HG02981 (cell line): ENCODE data around the gene GNAQ.

ENCODE experiments used
- ATAC-seq: cut with Tn5 transposase; IDR thresholded peaks from one replicate; pipeline ENCODE4 v1.9.1; 2021; ENCODE audit warnings: mild to moderate bottlenecking, moderate library complexity; ENCODE audit not compliant: unreplicated experiment

GNAQ gene

GRCh38 chr9:77826621-77827020, 205.0 kb downstream of the GNAQ start:
- no peak for ATAC-seq

GRCh38 chr9:77826116-77826515, 205.5 kb downstream of the GNAQ start:
- no peak for ATAC-seq

- no peak for ATAC-seq
Observed at GRCh38 chr9:77825361-77825760, 206.2 kb downstream of the GNAQ start.

DNA sequence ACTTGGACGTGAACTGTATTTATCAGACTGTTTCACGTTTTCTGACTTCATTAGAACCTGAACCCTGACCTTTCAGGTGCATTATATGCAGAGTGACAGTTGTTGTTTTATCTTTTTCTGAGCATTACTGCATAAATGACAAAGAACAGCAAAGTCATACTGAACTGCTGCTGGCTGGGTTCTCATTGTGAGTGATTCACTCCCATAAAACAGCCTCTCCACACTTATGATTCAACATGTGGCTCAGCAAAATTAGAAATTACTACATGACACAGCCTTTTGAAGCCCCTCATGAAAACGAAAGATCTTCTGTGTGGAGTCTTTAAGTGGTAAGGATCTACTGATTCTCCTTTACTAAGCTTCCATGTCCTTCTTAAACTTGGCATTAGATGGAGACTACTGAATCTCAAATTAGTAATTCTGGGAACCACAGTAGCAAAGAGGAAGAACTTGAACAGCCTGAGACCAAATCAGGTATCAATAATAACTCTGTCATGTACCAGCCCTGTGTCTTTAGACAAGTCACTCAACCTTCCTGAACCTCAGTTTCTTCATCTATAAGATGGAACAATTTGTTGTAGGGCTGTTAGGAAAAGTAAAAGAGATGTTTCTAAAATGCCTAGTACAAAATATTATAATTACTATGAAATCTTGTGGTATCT, 211.2 kb downstream of the GNAQ start:
- no peak for ATAC-seq

GRCh38 chr9:77819657-77820056, 212.0 kb downstream of the GNAQ start:
- no peak for ATAC-seq

DNA sequence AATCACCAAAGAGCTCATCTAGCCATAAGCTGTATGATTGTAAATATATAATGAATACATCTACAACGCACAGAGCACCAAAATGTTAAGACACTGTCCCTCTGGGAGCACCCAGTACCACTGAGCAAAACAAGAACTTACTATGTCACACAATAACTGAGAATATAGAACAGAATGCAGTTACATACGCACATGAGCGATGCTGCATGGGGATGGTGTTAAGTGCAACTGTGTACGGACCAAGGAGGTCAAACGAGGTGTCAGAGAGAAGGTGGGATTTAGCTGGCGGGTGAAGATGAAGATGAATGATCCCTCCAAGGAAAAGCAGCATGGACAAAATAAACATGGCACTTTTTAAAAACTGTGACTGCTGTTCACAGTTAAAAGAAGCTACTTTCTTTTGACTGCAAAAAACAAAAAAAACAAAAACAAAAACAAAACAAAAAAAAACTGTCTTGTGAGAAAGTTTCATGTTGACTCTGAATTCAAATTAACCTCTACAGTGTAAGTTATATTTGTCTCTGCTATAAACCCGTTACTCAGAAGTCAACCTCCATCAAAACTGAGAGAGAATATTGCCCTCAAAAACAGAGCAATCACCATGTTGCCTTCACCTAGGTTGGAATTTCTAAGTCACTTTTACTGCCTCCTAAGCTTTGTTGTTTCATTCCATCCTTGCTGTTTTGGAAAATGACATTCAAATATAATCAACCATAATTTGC, 213.9 kb downstream of the GNAQ start:
- no peak for ATAC-seq

DNA sequence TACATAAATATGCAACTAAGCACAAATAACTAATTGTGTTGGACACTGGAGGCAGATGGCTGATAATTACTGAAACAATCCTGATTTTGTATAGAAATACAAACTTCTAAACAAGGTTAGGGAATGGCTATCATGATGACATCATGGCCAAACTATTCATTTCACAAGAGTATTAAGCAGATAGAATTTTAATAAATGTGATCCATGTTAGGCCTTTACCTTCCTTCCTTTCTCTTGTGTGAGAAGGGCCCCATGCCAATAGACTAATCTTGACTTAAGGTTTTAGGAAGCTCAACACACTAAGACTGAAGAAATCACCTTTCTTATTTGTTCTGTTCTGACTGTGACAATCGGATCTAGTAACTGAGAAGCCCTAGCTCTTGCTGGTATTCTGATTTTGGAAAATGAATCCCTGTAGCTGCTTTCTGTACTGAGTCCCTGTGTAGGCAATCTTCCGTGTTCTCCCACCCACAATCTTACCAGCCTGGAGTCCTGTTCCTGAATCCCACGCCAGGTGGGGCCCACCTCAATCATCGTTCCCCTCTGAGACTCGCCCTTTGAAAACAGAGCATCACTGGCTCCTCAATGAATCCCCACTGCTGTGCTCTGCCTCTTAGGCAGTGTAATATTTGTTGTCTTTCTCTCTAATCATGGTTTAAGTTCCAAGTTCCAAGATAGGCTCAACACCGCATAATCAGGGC, 214.8 kb downstream of the GNAQ start:
- ATAC-seq, result no peak

DNA sequence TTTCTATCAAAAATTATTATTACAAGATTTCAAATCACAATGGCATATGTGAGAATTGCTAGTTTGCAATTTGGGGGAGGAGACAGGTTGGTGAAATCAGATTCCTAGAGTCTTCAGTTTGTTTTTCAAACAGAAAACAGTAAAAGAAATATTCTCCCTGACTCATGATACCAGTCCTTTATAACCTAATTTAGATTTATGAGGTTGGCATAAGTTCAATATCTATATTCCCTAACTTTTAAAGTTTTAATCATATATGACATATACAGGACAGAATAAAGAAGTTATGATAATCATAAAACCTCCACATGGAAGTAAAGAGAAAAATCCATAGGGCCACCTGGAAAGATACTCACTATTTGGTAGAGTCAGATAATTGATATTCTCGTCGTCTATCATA, 216.4 kb downstream of the GNAQ start:
- ATAC-seq, result no peak

DNA sequence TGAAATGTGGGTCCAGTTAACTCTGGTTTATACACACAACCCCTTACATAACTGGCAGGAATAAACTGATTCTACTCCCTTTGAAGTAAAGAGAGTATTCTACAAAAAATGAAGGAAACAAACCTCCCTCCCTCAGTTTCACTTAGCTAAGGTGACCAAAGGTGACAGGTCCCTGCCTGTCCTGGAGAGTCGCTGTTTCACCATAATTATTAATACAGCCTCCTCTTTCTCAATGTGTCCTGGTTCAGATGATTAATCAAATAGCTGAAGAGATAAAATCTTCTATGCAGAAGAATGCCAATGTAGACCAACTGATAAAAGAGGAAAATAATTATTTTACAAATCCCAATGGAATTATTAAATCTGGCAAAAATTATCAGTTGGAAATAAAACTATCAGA, 219.8 kb downstream of the GNAQ start:
- ATAC-seq, result no peak

GRCh38 chr9:77810637-77811119, 220.9 kb downstream of the GNAQ start:
- no peak for ATAC-seq

DNA sequence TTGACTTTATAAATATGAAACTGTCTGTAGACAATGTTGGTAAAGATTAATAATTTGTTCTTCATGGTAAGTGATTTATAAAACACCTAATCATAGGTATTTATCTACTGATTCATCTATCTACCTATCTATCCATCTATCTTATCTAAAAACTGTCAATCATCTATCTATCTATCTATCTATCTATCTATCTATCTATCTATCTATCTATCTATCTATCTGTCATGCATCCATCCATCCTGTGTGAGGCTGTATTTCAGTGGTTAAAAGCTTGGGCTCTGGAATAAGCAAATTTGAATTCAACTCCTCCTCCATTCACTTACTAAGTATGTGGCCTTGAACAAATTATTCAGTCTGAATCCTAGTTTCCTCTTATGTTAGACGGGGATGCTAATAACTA, 221.6 kb downstream of the GNAQ start:
- no peak for ATAC-seq

GRCh38 chr9:77809552-77809951, 222.1 kb downstream of the GNAQ start:
- ATAC-seq, result no peak

- no peak for ATAC-seq
Observed at GRCh38 chr9:77808751-77809081, 222.9 kb downstream of the GNAQ start.

DNA sequence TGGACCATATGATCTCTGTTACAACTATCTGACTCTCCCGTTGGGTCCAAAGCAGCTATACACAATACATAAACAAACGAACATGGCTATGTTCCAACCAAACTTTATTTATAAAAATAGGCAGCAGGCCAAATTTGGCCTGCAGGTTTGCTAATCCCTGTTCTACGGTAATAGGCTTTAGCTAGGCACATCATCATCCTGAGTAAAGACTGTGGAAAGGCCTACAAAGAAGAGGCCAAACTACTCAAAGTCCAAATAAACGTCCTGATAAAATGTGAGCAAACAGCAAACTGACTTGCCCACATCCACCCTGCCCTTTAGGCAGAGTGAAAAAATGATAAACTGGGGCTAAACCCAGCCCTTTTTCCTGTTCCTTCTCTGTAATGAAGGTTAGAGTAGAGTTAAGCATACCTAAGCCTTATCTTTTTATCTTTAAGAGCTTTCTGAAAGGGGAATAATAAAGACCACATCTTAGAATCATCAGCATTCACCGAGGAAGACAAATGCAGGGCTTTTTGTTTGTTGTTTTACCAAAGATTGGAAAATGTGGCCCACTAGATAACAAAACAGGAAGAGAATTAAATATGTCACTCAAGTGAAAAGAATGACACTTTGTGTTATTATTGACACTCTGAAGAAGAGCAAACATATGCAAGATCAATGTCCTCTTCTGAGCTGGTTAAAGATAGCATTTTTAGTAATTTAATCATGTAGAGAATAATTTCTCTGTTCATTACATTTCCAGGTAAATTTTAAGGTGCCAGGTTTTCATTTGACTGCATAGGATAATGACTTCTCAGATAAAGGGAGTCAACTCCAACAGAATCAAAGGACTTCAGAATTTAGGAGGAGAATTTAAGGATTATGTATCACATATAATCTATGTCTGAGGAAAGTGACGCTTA, 223.5 kb downstream of the GNAQ start:
- no peak for ATAC-seq

GRCh38 chr9:77807281-77807683, 224.3 kb downstream of the GNAQ start:
- no peak for ATAC-seq

- no peak for ATAC-seq
Observed at GRCh38 chr9:77806741-77807140, 224.9 kb downstream of the GNAQ start.

DNA sequence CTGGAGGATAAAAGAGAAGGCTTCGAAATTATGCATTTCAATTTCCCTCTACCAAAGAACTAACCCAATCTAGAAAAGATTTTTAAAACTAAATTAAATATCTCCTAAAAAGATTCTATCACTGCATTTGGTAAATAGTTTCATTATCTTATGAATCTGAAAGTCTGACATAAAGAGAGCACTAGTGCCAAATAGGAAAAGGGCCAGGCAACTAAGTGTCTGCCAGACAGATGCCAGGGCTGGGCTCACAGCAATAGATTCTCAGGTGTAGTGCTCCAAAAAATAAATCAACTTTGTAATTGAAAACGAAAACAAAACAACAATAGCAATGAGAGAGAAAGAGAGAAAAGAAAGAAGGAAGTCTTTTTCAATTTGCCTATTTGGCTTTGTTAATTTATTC, 225.8 kb downstream of the GNAQ start:
- ATAC-seq, result no peak

GRCh38 chr9:77803423-77803822, 228.2 kb downstream of the GNAQ start:
- no peak for ATAC-seq

- ATAC-seq, result no peak
Observed at GRCh38 chr9:77802515-77803293, 228.9 kb downstream of the GNAQ start.

DNA sequence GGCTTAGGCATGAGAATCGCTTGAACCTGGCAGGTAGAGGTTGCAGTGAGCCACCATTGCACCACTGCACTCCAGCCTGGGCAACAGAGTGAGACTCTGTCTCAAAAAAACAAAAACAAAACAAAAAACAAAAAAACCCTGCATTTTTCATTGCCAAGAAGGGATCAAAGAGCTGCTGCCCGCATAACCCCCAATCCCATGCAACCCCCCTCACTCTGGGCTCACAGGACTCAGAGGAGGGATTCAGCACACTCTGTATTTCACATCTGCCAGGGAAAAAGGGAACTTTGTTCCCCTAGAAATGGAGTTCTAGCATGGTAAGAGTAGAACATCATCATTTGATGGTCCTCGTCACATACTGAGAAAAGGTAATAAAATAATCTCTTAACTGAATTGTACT, 229.5 kb downstream of the GNAQ start:
- ATAC-seq, result no peak
